Nephron progenitor cell (in vitro differentiated cells): ENCODE measurements around the gene MYLK.

ENCODE experiments used
- DNase-seq: peaks from one replicate; pipeline ENCODE4 v3.0.0; 2021
- H3K27ac Mint-ChIP-seq: 2 replicates; pipeline ENCODE4 v1.8.0; 2021; ENCODE audit warnings: mild to moderate bottlenecking, moderate library complexity, mixed read lengths
- H3K27me3 Mint-ChIP-seq: 2 replicates; pipeline ENCODE4 v1.8.0; 2021; ENCODE audit warnings: mild to moderate bottlenecking, low read depth, mixed read lengths; ENCODE audit not compliant: poor library complexity
- H3K36me3 Mint-ChIP-seq: 2 replicates; pipeline ENCODE4 v1.8.0; 2021; ENCODE audit warnings: low read depth, mixed read lengths
- H3K4me1 Mint-ChIP-seq: 2 replicates; pipeline ENCODE4 v1.8.0; 2021; ENCODE audit warnings: mixed read lengths
- H3K4me3 Mint-ChIP-seq: 2 replicates; pipeline ENCODE4 v1.8.0; 2021; ENCODE audit warnings: mild to moderate bottlenecking, moderate library complexity, mixed read lengths
- H3K9me3 Mint-ChIP-seq: 2 replicates; pipeline ENCODE4 v1.8.0; 2021; ENCODE audit warnings: mild to moderate bottlenecking, moderate library complexity, mixed read lengths
- TF ChIP-seq, protein P1 (sequence below): fragments of 200-600 bp; sonication (generic); IDR thresholded peaks from 2 replicates; pipeline ENCODE4 v1.5.0; 2021; ENCODE audit warnings: antibody characterized with exemption

Gene MYLK

DNA sequence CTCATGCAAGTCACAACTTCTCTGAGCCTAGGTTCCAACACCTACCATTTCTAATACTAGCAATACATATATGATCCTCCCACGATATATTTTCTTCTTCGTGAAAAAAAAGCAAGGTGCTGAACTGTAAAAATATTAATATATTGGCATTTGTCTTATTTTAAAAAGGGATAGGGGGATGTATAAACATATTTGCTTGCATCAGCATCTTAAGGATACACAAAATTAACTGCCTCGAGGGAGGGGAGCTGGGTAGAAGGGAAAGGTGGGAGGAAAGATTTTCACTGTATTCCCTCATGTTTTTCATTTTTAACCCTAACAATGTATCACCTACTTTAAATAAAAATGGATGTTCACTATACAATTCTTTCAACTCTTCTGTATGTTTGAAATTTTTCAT is 300.6 kb downstream of the MYLK start:
- Mint-ChIP-seq H3K27ac (no peak overlapping the region), H3K4me3 (no peak overlapping the region)

DNA sequence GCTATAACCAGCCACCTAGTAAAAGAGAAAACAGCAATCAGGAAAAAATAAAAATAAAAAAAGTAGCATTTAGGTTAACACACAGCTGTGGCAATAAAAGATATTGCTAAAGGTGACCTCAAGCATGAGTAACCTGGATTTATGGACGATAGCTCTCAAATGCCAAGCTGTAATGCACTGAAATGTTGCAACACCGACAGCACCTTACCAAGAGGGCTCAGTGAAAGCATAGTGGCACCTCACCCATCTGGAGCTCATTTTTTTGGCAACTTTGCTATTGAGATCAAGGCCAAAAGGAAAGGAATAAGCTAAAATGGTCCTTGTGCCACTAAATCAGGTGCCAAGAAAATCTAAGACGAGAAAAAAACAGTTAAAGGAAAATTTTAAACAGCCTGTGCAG is 301.8 kb downstream of the MYLK start:
- Mint-ChIP-seq H3K4me3 (no peak overlapping the region), H3K27ac (no peak overlapping the region)

More for the DNA sequence above, 300.6 kb downstream of the MYLK start:
- Mint-ChIP-seq H3K36me3 (peaks cover 43% of the 10 kb centered on the region), H3K27me3 (no peaks in the 10 kb centered on the region), H3K4me1 (peaks cover 18% of the 10 kb centered on the region), H3K9me3 (peaks cover 15% of the 10 kb centered on the region)
- TF ChIP-seq, protein P1, sequence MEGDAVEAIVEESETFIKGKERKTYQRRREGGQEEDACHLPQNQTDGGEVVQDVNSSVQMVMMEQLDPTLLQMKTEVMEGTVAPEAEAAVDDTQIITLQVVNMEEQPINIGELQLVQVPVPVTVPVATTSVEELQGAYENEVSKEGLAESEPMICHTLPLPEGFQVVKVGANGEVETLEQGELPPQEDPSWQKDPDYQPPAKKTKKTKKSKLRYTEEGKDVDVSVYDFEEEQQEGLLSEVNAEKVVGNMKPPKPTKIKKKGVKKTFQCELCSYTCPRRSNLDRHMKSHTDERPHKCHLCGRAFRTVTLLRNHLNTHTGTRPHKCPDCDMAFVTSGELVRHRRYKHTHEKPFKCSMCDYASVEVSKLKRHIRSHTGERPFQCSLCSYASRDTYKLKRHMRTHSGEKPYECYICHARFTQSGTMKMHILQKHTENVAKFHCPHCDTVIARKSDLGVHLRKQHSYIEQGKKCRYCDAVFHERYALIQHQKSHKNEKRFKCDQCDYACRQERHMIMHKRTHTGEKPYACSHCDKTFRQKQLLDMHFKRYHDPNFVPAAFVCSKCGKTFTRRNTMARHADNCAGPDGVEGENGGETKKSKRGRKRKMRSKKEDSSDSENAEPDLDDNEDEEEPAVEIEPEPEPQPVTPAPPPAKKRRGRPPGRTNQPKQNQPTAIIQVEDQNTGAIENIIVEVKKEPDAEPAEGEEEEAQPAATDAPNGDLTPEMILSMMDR: no peak
- no peak for DNase-seq

DNA sequence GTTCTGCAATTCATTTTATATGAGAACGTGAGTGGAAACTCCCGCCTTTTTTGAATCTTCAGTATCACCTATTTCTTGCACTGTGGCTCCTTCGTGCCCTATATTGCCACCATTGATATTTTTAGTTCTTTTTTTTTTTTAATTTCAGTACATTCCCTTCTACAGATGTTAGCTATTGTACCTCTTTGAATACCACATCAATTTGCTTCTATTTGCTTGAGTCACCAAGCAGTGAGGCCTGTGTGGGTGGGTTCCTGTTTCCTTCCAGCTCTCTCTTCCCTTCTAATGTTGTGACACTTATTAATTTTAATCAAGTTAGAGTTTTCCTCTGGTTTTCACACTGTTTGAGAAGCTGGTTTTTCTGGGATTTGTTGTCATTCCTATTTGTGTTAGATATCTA is 308.0 kb downstream of the MYLK start:
- TF ChIP-seq, protein P1: no peak
- Mint-ChIP-seq H3K36me3 (peaks cover 32% of the 10 kb centered on the region), H3K4me1 (peaks cover 5% of the 10 kb centered on the region), H3K9me3 (no peaks in the 10 kb centered on the region), H3K27ac (no peak overlapping the region), H3K27me3 (peaks cover 2% of the 10 kb centered on the region), H3K4me3 (no peak overlapping the region)
- DNase-seq: no peak

More for the DNA sequence above, 301.8 kb downstream of the MYLK start:
- H3K27me3 Mint-ChIP-seq: peaks cover under 1% of the 10 kb centered on the region
- TF ChIP-seq, protein P1: no peak
- peaks cover 38% of the 10 kb centered on the region for H3K36me3 Mint-ChIP-seq
- peaks cover 18% of the 10 kb centered on the region for H3K4me1 Mint-ChIP-seq
- no peak for DNase-seq
- peaks cover 3% of the 10 kb centered on the region for H3K9me3 Mint-ChIP-seq

DNA sequence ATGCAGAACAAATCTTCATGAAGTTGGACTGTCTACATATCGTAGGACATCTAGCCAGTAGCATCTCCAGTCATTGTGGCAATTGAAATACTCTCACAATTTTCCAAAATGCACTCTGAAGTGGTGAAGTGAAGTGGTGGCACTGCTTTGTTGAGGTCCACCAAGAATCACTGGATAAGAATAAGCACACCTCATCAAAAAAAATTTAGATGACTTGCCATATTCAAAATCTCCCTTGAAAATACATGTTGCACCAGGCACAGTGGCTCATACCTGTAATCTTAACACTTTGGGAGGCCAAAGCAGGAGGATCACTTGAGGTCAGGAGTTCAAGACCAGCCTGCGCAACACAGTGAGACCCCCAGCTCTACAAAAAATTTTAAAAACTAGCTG is 312.2 kb downstream of the MYLK start:
- DNase-seq: no peak
- H3K36me3 Mint-ChIP-seq: peaks cover 23% of the 10 kb centered on the region
- no peak overlapping the region for H3K27ac Mint-ChIP-seq
- H3K9me3 Mint-ChIP-seq: no peaks in the 10 kb centered on the region
- no peaks in the 10 kb centered on the region for H3K27me3 Mint-ChIP-seq
- TF ChIP-seq, protein P1: no peak
- H3K4me3 Mint-ChIP-seq: no peak overlapping the region
- H3K4me1 Mint-ChIP-seq: peaks cover 7% of the 10 kb centered on the region

DNA sequence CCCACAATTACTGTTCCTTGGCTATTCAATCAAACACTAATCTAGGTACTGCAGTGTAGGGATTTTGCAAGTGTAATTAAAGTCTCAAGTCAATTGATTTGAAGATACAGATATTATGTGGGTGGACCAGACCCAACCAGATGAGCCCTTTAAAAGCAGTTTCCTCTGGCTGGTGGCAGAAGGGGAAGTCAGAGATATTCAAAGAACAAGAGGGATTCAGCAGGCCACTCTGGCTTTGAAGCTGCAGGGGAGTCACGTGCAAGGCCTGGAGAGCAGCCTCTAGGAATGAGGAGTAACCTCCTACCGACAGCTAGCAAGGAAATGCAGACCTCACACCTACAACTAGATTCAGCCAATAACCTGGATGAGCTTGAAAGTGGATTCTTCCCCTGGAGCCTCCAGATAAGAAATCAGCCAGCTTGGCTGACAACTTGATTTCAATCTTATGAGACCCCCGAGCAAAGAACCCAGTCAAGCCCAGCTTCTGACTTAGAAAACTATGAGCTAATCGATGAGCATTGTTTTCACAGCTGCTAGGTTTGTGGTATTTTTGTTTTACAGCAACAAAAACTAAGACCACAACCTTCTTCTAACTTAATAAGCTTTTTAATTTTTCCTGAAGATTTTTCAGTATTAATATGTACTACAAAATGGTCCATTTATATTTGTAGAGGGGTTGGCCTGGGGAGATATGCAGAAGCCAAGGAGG is 312.7 kb downstream of the MYLK start:
- Mint-ChIP-seq H3K36me3 (peaks cover 19% of the 10 kb centered on the region), H3K27me3 (no peaks in the 10 kb centered on the region), H3K4me3 (no peak overlapping the region), H3K4me1 (peaks cover 7% of the 10 kb centered on the region), H3K9me3 (no peaks in the 10 kb centered on the region), H3K27ac (peak overlapping the region; percentile 58)
- no peak for DNase-seq
- TF ChIP-seq, protein P1: no peak

GRCh38 chr3:123568875-123569274 is 315.3 kb downstream of the MYLK start:
- Mint-ChIP-seq H3K9me3 (no peaks in the 10 kb centered on the region), H3K27ac (no peak overlapping the region), H3K4me1 (peaks cover 7% of the 10 kb centered on the region), H3K27me3 (no peaks in the 10 kb centered on the region), H3K36me3 (peaks cover 19% of the 10 kb centered on the region), H3K4me3 (no peak overlapping the region)
- TF ChIP-seq, protein P1: no peak
- DNase-seq: no peak
